HG02870 (cell line): ENCODE measurements around the gene POLR2B.
"Not testable (repeated sequence)": the region's sequence is repeated elsewhere in the genome, so short reads cannot be mapped to it uniquely, and the experiment has no call there.

Experiments
- ATAC-seq: cut with Tn5 transposase; IDR thresholded peaks from one replicate; pipeline ENCODE4 v1.9.1; 2021; ENCODE audit warnings: mild to moderate bottlenecking, moderate library complexity; ENCODE audit not compliant: unreplicated experiment

Gene POLR2B

DNA sequence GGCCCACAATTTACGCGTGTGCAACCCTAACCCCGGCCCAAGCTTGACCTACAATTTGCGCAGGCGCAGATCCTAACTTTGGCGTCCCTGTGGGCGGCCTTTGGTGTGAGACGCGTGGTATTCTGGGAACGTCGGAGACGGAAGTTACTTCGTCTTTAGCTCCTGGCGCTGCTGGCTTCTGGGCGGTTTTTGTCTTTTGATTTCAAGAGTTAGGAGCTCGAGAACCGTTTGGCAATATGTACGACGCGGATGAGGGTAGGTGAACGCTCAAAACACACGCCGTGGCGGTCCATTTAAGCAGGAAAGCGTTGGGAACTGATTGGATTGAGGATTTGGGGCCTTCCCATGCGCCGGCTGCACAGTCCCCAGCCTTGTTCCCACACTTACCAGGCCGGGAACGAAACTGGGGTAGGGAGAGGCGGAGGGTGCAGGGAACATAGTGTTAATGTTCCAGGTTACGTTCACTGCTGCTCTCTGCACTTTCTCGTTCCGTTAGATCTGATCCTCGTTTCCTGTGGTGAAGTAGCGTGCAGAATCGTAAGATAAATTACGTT lies at the start of gene POLR2B:
Gene POLR2B (plus strand): TSS at position 147 of the 554 bp plus-strand sequence. CDS start 90 bp downstream, at position 237.
- ATAC-seq = peak; percentile 35

DNA sequence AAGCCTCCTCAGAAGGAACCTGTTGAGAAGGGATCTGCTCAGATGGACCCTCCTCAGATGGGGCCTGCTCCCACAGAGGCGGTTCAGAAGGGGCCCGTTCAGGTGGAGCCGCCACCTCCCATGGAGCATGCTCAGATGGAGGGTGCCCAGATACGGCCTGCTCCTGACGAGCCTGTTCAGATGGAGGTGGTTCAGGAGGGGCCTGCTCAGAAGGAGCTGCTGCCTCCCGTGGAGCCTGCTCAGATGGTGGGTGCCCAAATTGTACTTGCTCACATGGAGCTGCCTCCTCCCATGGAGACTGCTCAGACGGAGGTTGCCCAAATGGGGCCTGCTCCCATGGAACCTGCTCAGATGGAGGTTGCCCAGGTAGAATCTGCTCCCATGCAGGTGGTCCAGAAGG lies 48.1 kb upstream of the POLR2B start:
- no peak for ATAC-seq

DNA sequence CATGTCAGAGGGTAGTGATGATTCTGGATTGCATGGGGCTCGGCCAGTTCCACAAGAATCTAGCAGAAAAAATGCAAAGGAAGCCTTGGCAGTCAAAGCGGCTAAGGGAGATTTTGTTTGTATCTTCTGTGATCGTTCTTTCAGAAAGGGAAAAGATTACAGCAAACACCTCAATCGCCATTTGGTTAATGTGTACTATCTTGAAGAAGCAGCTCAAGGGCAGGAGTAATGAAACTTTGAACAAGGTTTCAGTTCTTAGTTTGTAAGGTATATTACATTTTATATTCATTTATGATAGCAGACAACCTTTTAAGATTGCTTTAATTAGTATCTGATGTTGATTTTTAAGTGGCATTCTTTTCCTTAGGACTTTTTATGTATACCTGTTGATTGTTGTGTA lies 46.8 kb upstream of the POLR2B start:
- no peak for ATAC-seq

DNA sequence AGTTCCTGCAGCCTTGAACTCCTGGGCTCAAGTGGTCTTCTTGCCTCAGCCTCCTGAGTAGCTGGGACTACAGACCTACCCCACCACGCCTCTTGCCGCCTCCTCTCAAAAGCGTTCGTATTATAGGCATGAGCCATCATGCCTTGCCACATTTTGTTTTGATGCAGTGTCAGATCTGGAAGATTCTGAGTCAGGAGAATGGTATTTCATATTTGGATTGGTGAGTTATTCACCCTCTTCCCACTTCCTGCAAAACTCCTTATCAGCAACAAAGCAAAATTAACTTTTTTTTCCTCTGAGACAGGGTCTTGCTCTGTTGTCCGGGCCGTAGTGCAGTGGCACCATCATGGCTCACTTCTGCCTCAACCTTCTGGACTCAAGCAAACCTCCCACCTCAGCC lies 41.4 kb upstream of the POLR2B start:
- no peak for ATAC-seq

DNA sequence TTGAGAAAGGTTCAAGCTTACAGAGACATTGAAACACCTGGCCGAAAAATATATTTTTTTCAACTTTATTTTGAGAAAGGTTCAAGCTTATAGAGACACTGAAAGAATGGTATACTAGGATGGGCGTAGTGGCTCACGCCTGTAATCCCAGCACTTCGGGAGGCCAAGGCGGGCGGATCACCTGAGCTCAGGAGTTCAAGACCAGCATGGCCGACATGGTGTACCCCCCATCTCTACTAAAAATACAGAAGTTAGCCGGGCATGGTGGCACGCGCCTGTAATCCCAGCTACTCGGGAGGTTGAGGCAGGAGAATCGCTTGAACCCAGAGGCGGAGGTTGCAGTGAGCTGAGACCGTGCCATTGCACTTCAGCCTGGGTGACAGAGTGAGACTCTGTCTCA lies 38.9 kb upstream of the POLR2B start:
- not testable (repeated sequence) for ATAC-seq

DNA sequence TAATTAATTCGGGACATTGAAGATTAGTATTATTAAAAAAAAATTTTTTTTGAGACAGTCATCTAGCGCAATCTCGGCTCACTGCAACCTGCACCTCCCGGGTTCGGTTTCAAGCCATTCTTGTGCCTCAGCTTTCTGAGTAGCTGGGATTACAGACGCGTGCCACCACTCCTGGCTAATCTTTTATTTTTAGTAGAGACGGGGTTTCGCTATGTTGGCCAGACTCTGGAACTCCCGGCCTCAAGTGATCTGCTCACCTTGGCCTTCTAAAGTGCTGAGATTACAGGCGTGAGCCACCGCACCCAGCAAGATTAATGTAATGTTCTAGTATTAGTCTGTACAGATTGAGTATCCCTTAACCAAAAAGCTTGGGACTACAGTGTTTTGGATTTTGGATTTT lies 38.3 kb upstream of the POLR2B start:
- ATAC-seq = no peak

DNA sequence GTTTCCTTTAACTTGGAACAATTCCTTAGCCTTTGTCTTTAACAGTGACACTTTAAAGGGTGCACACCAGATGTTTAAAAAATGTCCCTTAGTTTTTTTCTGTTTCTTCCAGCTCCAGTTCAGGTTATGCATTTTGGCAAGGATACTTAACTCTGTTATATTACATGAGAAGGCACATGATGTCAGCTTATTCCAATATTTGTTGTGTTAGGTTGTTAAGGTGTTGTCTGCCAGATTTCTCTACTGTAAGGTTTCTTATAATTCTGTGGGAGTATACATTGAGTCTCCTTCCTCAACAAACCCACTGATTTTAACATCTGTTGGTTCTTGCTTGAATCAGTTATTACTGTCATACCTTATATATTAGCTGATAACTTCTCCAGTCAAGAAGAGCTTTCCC lies 37.7 kb upstream of the POLR2B start:
- no peak for ATAC-seq

DNA sequence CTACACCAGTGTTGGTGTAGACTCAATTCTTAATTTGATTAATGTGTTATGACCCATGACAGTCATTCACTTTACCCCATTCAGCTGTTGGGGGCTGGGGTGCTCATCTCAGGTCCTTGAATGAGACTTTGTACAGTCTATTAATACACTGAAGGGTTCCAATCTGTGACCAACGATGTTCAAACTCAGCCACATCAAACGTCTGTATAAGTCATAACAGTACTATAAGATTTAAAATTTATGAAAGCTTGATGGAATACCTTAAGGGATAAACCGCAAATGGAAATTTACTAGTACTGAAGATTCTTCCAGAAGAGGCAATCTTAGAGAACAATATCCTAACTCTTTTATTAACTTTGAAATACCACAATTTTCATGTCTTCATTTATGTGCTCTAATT lies 37.3 kb upstream of the POLR2B start:
- ATAC-seq = no peak

DNA sequence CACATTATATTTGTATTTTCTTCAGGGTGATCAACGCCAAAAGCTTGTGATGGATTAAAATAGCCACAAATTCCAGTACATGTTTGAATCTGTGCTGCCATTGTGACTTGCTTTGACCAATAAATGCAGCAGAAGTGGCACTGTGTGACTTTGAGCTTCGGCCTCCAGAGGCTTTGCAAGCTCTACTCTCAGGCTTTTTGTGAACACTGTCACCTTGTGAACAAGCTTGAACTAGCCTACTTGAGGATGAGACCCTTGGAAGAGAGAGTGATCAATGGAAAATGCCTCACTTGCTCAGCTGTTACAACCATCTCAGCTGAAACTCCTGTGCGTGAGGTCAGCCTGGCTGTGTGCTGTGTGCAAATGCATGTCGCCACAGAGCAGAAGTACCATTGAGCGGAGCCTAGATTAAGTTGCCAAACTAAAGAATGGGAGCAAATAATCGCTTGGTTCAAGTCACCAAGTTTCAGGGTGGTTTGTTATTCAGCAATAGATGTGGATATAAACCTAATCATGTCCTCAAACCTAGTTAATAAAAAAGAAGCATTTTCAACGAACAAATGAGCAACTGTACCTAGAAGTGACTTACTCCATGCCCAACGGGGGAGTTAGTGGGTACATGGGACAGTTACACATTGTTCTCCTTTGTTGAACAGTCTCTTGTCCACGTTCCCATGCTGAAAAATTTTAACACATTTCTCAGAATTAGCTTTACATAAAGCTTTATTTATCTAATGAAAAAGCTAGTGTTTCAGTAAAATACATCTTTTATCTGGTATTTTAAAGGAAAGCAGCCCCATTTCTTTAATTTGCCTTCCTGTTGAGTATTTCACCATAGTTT lies 24.8 kb upstream of the POLR2B start:
- ATAC-seq = no peak

DNA sequence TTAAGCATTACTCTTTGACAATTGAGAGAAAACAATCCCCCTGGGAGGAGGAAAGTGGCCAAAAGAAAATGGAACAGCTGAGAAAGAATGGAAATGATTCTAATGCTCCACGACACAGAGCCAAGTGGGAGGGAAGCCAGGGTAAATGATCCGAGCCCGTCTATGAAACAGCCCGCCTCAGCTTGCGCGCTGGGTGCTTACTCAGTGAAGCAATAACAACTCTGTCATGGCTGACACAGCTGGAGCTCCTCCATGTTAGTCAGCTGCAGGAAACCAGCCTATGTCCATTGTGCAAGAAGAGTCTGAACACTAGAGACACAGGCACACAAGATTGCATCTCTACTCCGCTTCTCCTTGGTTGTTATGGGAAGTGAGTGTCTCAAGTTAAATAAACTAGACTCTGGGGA lies 20.6 kb upstream of the POLR2B start:
- ATAC-seq = no peak

DNA sequence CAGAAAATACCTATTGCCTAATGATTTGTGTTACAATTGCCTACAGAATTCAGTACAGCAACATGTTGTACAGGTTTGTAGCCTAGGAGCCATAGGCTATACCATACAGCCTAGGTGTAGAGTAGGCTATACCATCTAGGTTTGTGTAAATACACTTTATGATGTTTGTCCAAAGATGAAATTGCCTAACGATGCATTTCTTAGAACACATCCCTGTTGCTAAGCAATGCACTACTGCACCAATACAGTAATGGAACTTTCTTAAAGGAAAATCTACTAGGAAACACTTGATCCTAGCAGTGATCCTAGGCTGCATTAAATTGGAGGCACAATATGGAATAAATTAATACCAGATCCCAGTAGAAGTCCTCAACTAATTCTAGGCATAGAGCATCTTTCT lies 19.6 kb upstream of the POLR2B start:
- no peak for ATAC-seq

DNA sequence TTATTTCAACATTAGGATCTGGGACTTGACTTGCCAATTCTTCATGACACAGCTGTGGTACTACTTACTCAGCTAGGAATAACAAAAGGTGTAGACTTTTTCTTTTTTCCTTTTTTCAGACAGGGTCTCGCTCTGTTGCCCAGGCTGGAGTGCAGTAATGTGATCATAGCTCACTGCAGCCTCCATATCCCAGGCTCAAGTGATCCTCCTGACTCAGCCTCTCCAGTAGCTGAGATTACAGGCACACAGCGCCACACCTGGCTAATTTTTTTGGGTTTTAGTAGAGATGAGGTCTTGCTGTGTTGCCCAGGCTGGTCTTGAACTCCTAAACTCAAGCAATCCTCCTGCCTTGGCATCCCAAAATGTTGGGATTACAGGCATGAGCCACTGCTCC lies 17.6 kb upstream of the POLR2B start:
- no peak for ATAC-seq

DNA sequence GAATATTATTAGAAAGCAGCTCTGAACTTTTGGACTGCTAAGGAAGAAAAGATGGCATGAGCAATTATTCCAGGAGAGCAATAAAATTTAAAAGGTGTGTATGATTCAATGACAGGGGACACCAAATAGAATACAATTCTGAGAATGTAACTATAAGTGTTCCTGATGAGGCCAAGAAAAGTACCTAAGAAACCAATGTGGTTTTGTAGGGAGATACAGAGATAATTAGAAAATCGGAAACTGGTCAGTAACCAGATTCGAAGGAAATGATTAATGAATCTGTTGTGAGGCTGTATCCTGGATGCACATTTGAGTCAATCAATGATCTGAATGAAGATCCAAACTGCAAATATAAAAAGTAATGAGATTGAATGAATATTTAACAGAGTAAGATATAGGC lies 7.3 kb upstream of the POLR2B start:
- no peak for ATAC-seq

DNA sequence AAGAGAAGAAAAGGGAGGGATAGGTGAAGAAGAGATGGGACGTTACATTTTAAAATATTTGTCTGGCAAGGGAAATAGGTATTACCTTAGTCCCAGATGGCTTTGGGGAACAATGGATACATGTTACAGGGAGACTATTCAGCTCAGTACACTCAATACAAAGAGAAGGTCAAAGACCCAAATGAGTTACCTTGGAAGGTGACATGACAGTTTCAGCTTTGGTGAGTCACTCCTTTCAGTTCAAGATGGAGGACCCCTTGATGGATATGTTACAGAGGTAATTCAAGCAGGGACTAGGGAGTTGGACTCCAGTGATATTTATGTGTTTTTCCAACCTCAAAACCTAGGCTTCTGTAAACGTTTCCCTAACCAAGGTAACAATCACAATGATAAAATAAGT lies 6.3 kb upstream of the POLR2B start:
- no peak for ATAC-seq

DNA sequence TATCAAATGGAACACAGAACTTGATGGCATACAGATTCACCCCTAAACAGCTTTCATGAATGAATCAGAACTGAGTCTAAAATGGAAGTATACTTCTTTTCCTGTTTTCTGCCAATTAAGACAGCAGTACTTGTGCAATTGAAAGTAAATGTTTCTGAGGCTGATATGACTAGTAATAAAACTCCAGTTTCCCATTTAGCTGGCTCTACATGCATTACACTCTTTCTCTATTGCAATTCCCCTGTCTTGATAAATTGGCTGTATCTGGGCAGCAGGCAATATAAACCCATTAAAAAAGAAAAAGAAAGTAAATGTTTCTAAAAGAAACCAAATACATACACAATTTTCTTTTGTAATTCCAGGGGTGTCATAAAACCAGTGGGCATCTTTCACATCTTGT lies 5.9 kb upstream of the POLR2B start:
- ATAC-seq = no peak

DNA sequence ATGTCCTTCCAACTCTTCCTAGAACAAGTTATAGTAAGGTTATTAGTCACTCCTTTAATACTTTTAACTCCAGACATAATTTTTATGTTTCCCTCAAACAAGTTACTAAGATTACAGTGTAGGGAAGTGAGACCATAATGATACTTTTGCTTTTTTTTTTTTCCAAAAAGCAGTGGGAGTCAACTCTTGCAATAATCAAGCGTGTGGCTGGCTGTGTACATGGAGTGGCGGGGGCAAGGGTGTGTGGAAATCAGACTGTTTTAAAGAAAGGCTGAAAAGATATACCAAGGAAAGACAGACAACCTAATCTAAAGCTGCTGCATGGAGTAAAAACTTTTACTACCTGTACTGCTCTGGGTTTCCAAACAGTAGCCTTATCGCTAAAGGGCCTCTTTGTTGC lies 5.4 kb upstream of the POLR2B start:
- ATAC-seq = no peak

DNA sequence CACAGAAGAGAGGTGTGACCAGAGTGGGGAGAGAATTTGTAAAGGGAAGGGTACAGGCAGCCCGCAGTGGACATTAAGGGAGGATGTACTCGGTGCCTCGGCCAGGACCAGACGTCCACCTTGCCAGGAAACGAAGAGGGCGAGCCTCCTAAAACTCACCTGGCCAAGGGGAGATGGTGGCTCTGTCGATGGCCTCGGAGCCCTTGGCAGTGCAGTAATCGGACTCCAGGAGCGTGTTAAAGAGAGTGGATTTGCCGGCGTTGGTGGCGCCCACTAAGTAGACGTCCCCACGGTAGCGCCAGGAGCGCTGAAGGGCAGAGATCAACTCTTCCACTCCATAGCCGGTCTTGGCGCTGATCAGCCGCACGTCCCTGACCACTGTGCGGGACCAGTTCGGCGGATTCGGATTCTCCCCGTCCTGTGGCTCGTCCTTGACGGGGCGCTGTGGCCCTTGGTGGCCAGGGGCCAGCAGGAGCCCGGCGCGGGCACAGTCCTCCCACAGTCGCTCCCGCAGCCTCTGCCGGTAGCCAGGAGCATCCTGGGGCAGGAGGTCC lies 2.3 kb upstream of the POLR2B start:
- no peak for ATAC-seq

DNA sequence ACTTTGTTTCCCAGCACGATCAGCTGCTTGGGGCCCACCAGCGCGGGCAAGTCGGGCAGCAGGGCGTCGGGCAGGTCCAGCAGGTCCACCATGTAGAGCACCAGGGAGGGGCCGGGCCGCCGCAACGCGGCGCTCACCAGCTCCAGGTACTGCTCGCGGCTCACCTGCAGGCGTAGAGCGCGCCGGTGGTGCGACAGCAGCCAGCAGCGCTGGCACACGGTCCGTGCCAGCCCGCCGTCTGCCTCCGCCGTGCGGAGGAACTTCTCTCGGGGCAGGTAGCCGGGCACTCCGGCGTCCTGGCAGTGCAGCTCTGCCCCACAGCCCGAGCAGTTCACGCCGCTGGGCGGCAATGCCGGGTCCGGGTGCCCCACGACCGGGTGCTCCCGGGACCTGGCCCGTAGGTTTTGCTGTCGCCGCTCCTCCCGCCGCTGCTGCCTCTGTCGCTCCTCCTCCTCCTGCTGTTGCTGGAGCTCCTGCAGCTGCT lies 1.8 kb upstream of the POLR2B start:
- peak; percentile 20 for ATAC-seq

DNA sequence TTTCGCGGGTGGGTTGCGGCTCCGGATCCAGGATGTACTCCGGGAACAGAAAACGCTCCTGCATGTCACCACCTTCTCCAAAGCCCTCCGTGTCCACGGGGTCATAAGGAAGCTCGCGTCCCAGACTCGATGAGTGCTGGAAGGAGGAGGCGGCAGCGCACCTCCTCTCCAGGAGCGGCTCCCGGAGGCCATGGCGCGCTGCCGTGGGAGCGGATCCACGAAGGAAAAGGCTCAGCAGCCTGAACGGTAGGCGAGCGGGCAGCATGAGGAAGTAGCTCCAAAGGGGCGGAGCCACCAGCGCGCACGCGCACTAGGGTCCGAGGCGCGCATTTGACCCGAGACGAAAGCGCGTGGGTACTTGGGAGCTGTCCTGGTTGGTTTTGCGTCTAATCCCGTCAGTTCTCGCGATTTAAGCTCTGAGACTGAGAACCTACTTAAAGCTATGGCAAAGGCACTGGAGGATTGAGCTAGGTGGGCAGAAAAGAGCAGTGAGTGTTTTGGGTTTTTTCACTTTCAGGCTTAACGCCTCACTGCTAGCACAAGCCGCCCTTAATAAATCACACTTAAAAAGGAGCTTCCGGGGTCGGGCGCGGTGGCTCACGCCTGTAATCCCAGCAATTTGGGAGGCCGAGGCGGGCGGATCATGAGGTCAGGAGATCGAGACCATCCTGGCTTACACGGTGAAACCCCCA lies 1.2 kb upstream of the POLR2B start, which contains the start of gene NOA1:
Gene NOA1 (minus strand): TSS at position 286 of the 692 bp plus-strand sequence. CDS start 21 bp downstream, at position 265.
- ATAC-seq = peak; percentile 77

DNA sequence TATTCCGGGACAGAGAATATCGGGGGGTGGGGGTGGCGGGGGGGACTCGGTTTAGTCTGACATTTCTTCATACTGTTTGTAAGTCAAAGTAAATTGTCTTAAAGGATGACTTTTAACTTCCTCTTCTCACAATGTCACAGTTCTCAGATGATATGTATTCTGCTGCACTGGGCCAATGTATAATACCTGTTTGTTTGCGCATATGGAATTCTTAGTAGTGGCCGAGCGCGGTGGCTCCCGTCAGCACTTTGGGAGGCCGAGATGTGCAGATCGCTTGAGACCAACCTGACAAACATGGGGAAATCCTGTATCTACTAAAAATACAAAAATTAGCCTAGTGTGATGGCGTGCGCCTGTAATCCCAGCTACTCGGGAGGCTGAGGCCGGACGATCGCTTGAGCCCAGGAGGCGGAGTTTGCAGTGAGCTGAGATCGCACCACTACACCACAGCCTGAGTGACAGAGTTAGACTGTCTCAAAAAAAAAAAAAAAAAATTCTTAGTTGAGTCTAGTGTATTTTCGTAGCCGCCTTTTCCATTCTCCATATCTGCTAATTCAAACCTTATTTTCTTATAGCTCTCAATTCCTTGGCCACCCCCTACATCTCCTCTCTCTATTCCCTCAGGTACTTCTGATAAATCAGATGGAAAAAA lies 851 bp downstream of the POLR2B start:
- ATAC-seq = no peak

DNA sequence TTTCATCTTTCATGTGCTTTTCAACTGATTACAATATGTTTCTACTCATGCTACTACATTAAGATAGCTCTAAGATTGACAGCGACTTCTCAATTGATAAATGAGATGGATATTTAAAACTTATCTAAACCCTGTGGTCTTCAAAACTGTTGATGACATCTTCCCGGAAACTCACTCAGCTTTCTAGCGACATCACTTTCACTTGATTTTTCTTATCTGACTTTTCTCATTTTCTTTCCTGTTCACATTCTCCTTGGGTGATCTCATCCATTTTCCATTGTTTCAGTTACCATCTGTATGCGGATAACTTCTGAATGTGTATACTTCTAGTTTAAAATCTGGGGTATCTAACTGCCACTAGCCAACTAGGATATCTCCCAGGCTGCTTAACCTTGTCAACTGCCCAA lies 3.1 kb downstream of the POLR2B start:
- ATAC-seq = no peak
